Neuronal stem cell (in vitro differentiated cells): Measurements from ENCODE around the gene TBC1D22A.
A peak's percentile ranks its signal among the peaks of the same experiment; 100 is the strongest.

ENCODE experiments used
- DNase-seq: peaks from one replicate; pipeline ENCODE4 v3.0.0-alpha.2; 2013; ENCODE audit warnings: low spot score
- H2AFZ ChIP-seq: one replicate; pipeline ENCODE4 v1.6.1; 2013; ENCODE audit warnings: mild to moderate bottlenecking, low read length, inconsistent platforms
- H2AK5ac ChIP-seq: 2 replicates; pipeline ENCODE4 v1.6.1; 2013; ENCODE audit warnings: low read depth, mild to moderate bottlenecking, inconsistent platforms, low read length, moderate library complexity, mixed read lengths
- H2BK120ac ChIP-seq: 2 replicates; pipeline ENCODE4 v1.6.1; 2013; ENCODE audit warnings: low read depth, mild to moderate bottlenecking, inconsistent platforms, low read length, moderate library complexity, mixed read lengths
- H2BK12ac ChIP-seq: one replicate; pipeline ENCODE4 v1.6.1; 2013; ENCODE audit warnings: low read length, inconsistent platforms
- H2BK15ac ChIP-seq: 2 replicates; pipeline ENCODE4 v1.6.1; 2013; ENCODE audit warnings: mild to moderate bottlenecking, low read length, inconsistent platforms, mixed read lengths
- H2BK5ac ChIP-seq: one replicate; pipeline ENCODE4 v1.6.1; 2013; ENCODE audit warnings: inconsistent platforms, mild to moderate bottlenecking, low read length, moderate library complexity
- H3K14ac ChIP-seq: one replicate; pipeline ENCODE4 v1.6.1; 2013; ENCODE audit warnings: low read length, inconsistent platforms
- H3K18ac ChIP-seq: 2 replicates; pipeline ENCODE4 v1.6.1; 2013; ENCODE audit warnings: low read length, inconsistent platforms
- H3K23ac ChIP-seq: 2 replicates; pipeline ENCODE4 v1.6.1; 2013; ENCODE audit warnings: low read depth, mild to moderate bottlenecking, mixed read lengths, low read length, inconsistent platforms; ENCODE audit not compliant: poor library complexity
- H3K27ac ChIP-seq: replicated peaks from 3 replicates; pipeline ENCODE4 v1.5.1; 2013; ENCODE audit warnings: low read length, inconsistent platforms
- H3K27me3 ChIP-seq, 3 experiments: 2 replicates each; pipeline ENCODE4 v1.6.1; 2013; ENCODE audit warnings: low read length in 3 of 3, mild to moderate bottlenecking in 2 of 3, inconsistent platforms in 1 of 3, low read depth in 1 of 3, mixed read lengths in 1 of 3, moderate library complexity in 1 of 3; ENCODE audit not compliant: control insufficient read depth in 3 of 3, insufficient read depth in 3 of 3
- H3K36me3 ChIP-seq, 2 donors: replicated peaks in 1 of 2; 2 replicates each; pipeline ENCODE4 v1.6.1; 2013; ENCODE audit warnings: low read length in 2 of 2; ENCODE audit not compliant: control insufficient read depth in 2 of 2, insufficient read depth in 2 of 2
- H3K4ac ChIP-seq: 2 replicates; pipeline ENCODE4 v1.6.1; 2013; ENCODE audit warnings: inconsistent platforms, mild to moderate bottlenecking, low read length, moderate library complexity
- H3K4me1 ChIP-seq, 2 donors: 1 replicate in 1 of 2; 2 replicates in 1 of 2; pipeline ENCODE4 v1.6.1; 2013; ENCODE audit warnings: low read length in 2 of 2, low read depth in 1 of 2; ENCODE audit not compliant: control insufficient read depth in 2 of 2, insufficient read depth in 1 of 2
- H3K4me2 ChIP-seq: one replicate; pipeline ENCODE4 v1.6.1; 2013; ENCODE audit warnings: mild to moderate bottlenecking, low read length, inconsistent platforms; ENCODE audit not compliant: insufficient read depth, poor library complexity, severe bottlenecking
- H3K4me3 ChIP-seq, 2 donors: 2 replicates each; pipeline ENCODE4 v1.5.1; 2013; ENCODE audit warnings: low read length in 2 of 2, mild to moderate bottlenecking in 2 of 2, inconsistent platforms in 1 of 2, moderate library complexity in 1 of 2
- H3K79me1 ChIP-seq: one replicate; pipeline ENCODE4 v1.6.1; 2013; ENCODE audit warnings: low read depth, mild to moderate bottlenecking, inconsistent platforms, low read length, moderate library complexity
- H3K9ac ChIP-seq: one replicate; pipeline ENCODE4 v1.6.1; 2013; ENCODE audit warnings: mild to moderate bottlenecking, low read depth, low read length, inconsistent platforms; ENCODE audit not compliant: poor library complexity
- H3K9me3 ChIP-seq, 2 donors: replicated peaks in 1 of 2; 2 replicates each; pipeline versions ENCODE3 to v1.6.1; 2013; ENCODE audit warnings: low read length in 2 of 2, mild to moderate bottlenecking in 2 of 2, inconsistent platforms in 1 of 2, low read depth in 1 of 2, mixed read lengths in 1 of 2, moderate library complexity in 1 of 2; ENCODE audit not compliant: control insufficient read depth in 2 of 2, insufficient read depth in 1 of 2
- H4K8ac ChIP-seq: one replicate; pipeline ENCODE4 v1.6.1; 2013; ENCODE audit warnings: low read depth, mild to moderate bottlenecking, inconsistent platforms, low read length, moderate library complexity
- H4K91ac ChIP-seq: one replicate; pipeline ENCODE4 v1.6.1; 2013; ENCODE audit warnings: low read length, low read depth, mild to moderate bottlenecking, inconsistent platforms; ENCODE audit not compliant: poor library complexity
- WGBS, 2 donors: extraction: QIAGEN DNeasy Blood & Tissue Kit; methylation state at CpG; one replicate each; pipeline ENCODE4 v1.1.7; 2013; ENCODE audit warnings: missing lambda C conversion rate in 2 of 2, mixed read lengths in 1 of 2; ENCODE audit not compliant: insufficient read length in 2 of 2, insufficient replicate concordance in 1 of 2; ENCODE audit errors: extremely low coverage in 2 of 2; 5-methylcytosine and 5-hydroxymethylcytosine counted together

Gene TBC1D22A

DNA sequence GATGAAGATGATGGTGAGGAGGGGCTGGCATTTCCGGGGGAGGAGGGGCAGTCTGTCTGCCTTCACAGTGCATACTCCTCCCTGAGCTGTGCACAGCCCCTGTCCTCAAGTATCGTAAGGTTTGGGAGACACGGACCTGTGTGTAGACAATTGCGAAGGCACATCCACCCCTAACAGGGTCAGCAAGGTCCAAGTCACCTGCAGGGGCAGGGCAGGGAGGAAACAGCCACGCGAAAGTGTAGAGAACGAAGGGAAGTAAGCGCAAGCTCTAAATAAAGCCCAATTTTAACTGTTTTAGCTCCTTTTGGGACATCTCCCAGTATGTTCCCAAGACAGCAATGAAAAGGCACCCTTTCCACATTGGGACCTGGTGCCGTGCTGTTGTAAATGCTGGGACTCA lies 448.2 kb downstream of the TBC1D22A start:
- no peak overlapping the region for H2BK5ac ChIP-seq
- H3K4me1 ChIP-seq, result no peaks in the 10 kb centered on the region
- H3K23ac ChIP-seq, result no peak overlapping the region
- no peak overlapping the region for H3K4ac ChIP-seq
- H2BK12ac ChIP-seq, result no peak overlapping the region
- no peak overlapping the region for H3K14ac ChIP-seq
- no peak overlapping the region for H2BK120ac ChIP-seq
- no peak overlapping the region for H3K9ac ChIP-seq
- peaks cover 2 to 40% of the 10 kb centered on the region in 2 donors for H3K9me3 ChIP-seq
- H3K27me3 ChIP-seq, result peaks cover 0 to 1% (median 0%) of the 10 kb centered on the region in 3 experiments
- peaks cover 2% of the 10 kb centered on the region for H3K79me1 ChIP-seq
- no peak overlapping the region for H4K8ac ChIP-seq
- no peaks in the 10 kb centered on the region for H3K36me3 ChIP-seq
- no peak overlapping the region for H4K91ac ChIP-seq
- H3K18ac ChIP-seq, result no peak overlapping the region
- H3K4me2 ChIP-seq, result no peak overlapping the region
- no peak overlapping the region for H2AK5ac ChIP-seq
- DNase-seq, result no peak
- H2AFZ ChIP-seq, result no peak overlapping the region
- no peak overlapping the region for H2BK15ac ChIP-seq
- no CpG with 5 or more reads among the region's 9 CpGs for WGBS, 2 donors
- no peak overlapping the region for H3K27ac ChIP-seq
- H3K4me3 ChIP-seq, result no peak overlapping the region

DNA sequence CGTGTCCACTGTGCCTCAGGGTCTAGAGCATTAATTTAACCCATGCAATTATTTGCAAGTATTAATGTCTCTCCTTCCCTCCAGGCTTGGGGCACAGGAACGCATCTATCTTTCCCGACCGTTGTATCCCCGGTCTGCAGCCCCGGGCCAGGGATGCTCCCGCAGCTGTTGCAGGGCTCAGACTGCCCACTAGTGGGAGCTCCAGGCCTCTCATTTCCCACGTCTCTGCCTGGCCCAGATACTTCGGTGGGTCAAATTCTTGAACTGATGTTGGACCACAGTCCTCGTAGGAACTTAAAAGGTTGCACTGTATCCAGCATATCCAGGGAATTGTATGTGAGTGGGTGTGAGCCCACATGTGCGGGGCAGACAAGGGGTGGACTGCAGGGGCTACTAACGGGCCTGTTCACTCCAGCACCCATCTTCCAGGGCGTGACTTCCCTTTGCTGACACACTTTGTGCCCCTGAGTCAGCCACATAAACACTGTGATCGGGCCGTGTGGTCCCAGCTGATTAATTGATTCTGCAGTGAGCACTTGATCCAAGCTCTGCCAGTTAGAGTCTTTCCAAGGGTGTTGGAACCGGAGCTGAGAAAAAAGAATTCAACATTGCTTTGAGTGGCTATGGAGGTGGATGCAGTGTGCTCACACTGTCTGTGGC lies 451.3 kb downstream of the TBC1D22A start:
- no peak overlapping the region for H2AFZ ChIP-seq
- H3K4me1 ChIP-seq, result no peaks in the 10 kb centered on the region
- H3K27me3 ChIP-seq, result peaks cover 0 to 1% (median 0%) of the 10 kb centered on the region in 3 experiments
- H3K4me2 ChIP-seq, result no peak overlapping the region
- no peak overlapping the region for H3K4ac ChIP-seq
- H3K27ac ChIP-seq, result no peak overlapping the region
- H4K8ac ChIP-seq, result no peak overlapping the region
- no peak overlapping the region for H3K14ac ChIP-seq
- H3K4me3 ChIP-seq, result peak overlapping the region in 1 of 2 donors; percentile 7
- no peak overlapping the region for H3K23ac ChIP-seq
- peaks cover 0 to 30% of the 10 kb centered on the region in 2 donors for H3K9me3 ChIP-seq
- H2BK15ac ChIP-seq, result no peak overlapping the region
- H3K9ac ChIP-seq, result no peak overlapping the region
- H2BK120ac ChIP-seq, result no peak overlapping the region
- H3K36me3 ChIP-seq, result no peaks in the 10 kb centered on the region
- no CpG with 5 or more reads among the region's 16 CpGs for WGBS, 2 donors
- no peak overlapping the region for H3K18ac ChIP-seq
- no peak overlapping the region for H2BK5ac ChIP-seq
- no peak overlapping the region for H4K91ac ChIP-seq
- no peak for DNase-seq
- no peak overlapping the region for H2BK12ac ChIP-seq
- H2AK5ac ChIP-seq, result no peak overlapping the region
- no peaks in the 10 kb centered on the region for H3K79me1 ChIP-seq

DNA sequence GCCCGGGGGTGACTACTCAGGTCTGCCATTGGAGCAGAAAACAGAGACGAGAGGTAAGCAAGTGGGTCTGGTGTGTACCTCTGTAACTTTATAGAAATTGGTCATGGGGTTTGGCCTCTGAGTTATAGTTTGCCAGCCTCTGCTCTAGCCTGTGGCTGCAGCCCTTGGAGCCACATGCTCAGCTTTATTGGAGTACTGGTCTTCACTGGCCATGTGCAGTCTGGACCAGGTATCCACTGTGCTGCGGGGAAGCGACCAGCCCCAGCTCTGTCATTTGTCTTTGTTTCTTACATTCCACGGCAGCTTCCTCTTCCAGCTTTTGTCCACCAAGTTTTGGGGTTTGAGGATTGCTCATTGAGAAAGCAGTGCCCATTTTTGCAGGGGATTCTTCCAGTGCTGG lies 453.4 kb downstream of the TBC1D22A start:
- peaks cover 0 to 1% (median 0%) of the 10 kb centered on the region in 3 experiments for H3K27me3 ChIP-seq
- H3K4ac ChIP-seq, result no peak overlapping the region
- no peak overlapping the region for H3K4me3 ChIP-seq
- H3K4me1 ChIP-seq, result peaks cover 0 to 1% of the 10 kb centered on the region in 2 donors
- WGBS, 2 donors, result no CpG with 5 or more reads among the region's 5 CpGs
- H4K8ac ChIP-seq, result no peak overlapping the region
- H3K18ac ChIP-seq, result no peak overlapping the region
- H3K79me1 ChIP-seq, result no peaks in the 10 kb centered on the region
- H3K14ac ChIP-seq, result no peak overlapping the region
- no peak overlapping the region for H2AFZ ChIP-seq
- H2BK120ac ChIP-seq, result no peak overlapping the region
- H3K27ac ChIP-seq, result no peak overlapping the region
- H3K36me3 ChIP-seq, result no peaks in the 10 kb centered on the region
- H3K9me3 ChIP-seq, result peaks cover 0 to 30% of the 10 kb centered on the region in 2 donors
- H3K4me2 ChIP-seq, result no peak overlapping the region
- no peak overlapping the region for H3K23ac ChIP-seq
- DNase-seq, result no peak
- no peak overlapping the region for H2BK12ac ChIP-seq
- H4K91ac ChIP-seq, result no peak overlapping the region
- H2BK15ac ChIP-seq, result no peak overlapping the region
- no peak overlapping the region for H3K9ac ChIP-seq
- no peak overlapping the region for H2BK5ac ChIP-seq
- H2AK5ac ChIP-seq, result no peak overlapping the region

DNA sequence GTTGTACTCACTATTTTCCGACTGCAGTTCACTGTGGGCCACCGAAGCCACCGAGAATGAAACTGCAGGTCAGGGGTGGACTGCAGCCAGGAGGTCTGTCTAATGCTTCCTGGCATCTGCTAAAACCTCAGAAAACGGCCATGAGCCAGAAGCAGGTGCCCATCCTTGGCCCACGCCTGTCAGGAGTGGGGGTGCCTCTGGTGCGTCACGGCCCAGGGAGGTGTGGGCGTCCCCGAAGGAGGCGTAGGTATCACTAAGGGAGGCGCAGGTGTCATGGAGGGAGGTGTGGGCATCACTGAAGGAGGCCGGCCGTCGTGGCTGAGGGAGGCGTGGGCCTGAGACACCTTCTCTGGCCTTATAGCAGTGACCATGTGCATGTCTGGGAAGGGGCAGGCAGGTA lies 456.2 kb downstream of the TBC1D22A start:
- Histone ChIP-seq H3K9ac (no peak overlapping the region), H3K4me2 (no peak overlapping the region), H3K4me3 (no peak overlapping the region), H3K9me3 (peaks cover 0 to 38% of the 10 kb centered on the region in 2 donors), H3K27me3 (peaks cover 0 to 1% (median 0%) of the 10 kb centered on the region in 3 experiments), H3K4ac (no peak overlapping the region), H3K18ac (peak overlapping the region; percentile 38), H2BK12ac (peak overlapping the region; percentile 84), H3K79me1 (no peaks in the 10 kb centered on the region), H3K27ac (no peak overlapping the region), H2BK120ac (no peak overlapping the region), H3K4me1 (peaks cover 0 to 1% of the 10 kb centered on the region in 2 donors), H3K36me3 (no peaks in the 10 kb centered on the region), H2BK5ac (no peak overlapping the region), H4K91ac (no peak overlapping the region), H3K23ac (peak overlapping the region; percentile 85), H2AFZ (no peak overlapping the region), H3K14ac (peak overlapping the region; percentile 71), H2AK5ac (no peak overlapping the region), H4K8ac (no peak overlapping the region), H2BK15ac (no peak overlapping the region)
- no CpG with 5 or more reads among the region's 15 CpGs for WGBS, 2 donors
- no peak for DNase-seq
